ENCODE data around the gene GPR15LG. TPM values are rescaled to one million over a fixed set of nuclear protein-coding genes. Genes with fewer than 3 reads are reported as not detected.
"Not testable (repeated sequence)": the region's sequence is repeated elsewhere in the genome, so short reads cannot be mapped to it uniquely, and the experiment has no call there.

GPR15LG gene
- total RNA-seq, 4 donors from 2014 or later = not detected

DNA sequence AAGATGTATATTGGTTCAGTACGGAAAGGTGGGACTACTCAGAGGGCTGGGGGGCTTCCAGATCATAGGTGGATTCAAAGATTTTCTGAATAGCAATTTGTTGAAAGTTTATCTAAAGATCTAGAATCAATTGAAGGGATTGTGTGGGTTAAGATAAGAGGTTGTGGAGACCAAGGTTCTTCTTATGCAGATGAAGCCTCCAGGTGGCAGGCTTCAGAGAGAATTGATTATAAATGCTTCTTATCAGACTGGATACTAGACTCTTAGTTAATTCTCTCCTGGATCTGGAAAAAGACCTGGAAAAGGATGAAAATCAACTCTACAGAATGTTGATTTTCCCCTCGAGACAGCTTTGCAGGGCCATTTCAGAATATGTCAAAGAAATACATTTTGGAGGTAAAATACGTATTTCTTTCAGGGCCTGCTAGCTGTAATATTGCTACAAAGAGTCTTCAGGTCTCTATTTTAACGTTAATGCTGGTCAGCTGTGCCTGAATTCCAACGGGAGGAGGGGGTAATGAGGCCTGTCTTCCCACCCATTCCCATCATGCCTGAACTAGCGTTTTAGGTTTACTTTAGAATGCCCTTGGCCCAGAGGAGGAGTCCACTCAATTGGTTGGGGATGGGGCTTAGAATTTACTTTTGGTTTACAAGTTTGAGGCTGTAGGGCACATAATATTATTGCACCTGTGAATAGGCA lies 12.8 kb upstream of the GPR15LG start:
- WGBS = 42% methylated on average over 6 of the region's 6 CpGs
- DNase-seq (ENCODE audit: extremely low spot score) = no peak
- Histone ChIP-seq H3K4me3 (no peak overlapping the region), H3K4me1 (no peaks in the 10 kb centered on the region), H3K27me3 (peaks cover 0 to 14% (median 0%) of the 10 kb centered on the region in 4 donors), H3K9me3 (no peaks in the 10 kb centered on the region), H3K36me3 (no peaks in the 10 kb centered on the region), H3K27ac (replicated peaks in 1 of 4) (no peak overlapping the region)
- TF ChIP-seq POLR2AphosphoS5 (IDR thresholded peaks at IDR 0.05) (no peak), POLR2A (IDR thresholded peaks at IDR 0.05; ENCODE audit: low read depth) (no peak), EP300 (IDR thresholded peaks at IDR 0.05) (no peak)
- TF ChIP-seq, protein P1, sequence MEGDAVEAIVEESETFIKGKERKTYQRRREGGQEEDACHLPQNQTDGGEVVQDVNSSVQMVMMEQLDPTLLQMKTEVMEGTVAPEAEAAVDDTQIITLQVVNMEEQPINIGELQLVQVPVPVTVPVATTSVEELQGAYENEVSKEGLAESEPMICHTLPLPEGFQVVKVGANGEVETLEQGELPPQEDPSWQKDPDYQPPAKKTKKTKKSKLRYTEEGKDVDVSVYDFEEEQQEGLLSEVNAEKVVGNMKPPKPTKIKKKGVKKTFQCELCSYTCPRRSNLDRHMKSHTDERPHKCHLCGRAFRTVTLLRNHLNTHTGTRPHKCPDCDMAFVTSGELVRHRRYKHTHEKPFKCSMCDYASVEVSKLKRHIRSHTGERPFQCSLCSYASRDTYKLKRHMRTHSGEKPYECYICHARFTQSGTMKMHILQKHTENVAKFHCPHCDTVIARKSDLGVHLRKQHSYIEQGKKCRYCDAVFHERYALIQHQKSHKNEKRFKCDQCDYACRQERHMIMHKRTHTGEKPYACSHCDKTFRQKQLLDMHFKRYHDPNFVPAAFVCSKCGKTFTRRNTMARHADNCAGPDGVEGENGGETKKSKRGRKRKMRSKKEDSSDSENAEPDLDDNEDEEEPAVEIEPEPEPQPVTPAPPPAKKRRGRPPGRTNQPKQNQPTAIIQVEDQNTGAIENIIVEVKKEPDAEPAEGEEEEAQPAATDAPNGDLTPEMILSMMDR (IDR thresholded peaks at IDR 0.05) = no peak
- intact Hi-C loops (cut with DNase I) = no loop called here

DNA sequence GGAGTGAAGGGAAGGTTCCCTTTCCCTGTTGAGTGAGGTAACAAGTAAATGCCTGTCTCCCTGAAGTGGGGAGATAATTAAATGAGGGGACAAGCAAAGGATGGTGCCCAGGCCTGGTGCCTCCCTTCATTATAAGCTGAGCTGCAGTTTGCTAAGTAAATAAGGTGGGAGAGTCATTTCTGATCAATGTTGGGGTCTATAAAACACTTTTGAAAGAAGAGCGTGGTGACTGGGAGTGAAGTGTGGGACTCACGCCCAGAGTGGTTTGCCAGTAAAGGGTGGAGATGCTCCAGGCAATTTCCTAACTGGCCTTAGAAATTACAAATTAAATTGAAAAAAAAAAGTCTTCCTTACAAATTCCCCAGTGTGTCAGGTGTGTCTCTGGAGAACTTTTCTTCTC lies 9.6 kb upstream of the GPR15LG start:
- TF ChIP-seq EP300 (IDR thresholded peaks at IDR 0.05) (no peak), POLR2A (IDR thresholded peaks at IDR 0.05; ENCODE audit: low read depth) (no peak), POLR2AphosphoS5 (IDR thresholded peaks at IDR 0.05) (no peak)
- TF ChIP-seq, protein P1 (IDR thresholded peaks at IDR 0.05) = no peak
- Histone ChIP-seq H3K27ac (replicated peaks in 1 of 4) (no peak overlapping the region), H3K4me1 (no peaks in the 10 kb centered on the region), H3K4me3 (no peak overlapping the region), H3K27me3 (peaks cover 0 to 14% (median 0%) of the 10 kb centered on the region in 4 donors), H3K36me3 (no peaks in the 10 kb centered on the region), H3K9me3 (no peaks in the 10 kb centered on the region)
- intact Hi-C loops (cut with DNase I) = no loop called here
- DNase-seq (ENCODE audit: extremely low spot score) = no peak
- 67% methylated on average over 2 of the region's 2 CpGs for WGBS

DNA sequence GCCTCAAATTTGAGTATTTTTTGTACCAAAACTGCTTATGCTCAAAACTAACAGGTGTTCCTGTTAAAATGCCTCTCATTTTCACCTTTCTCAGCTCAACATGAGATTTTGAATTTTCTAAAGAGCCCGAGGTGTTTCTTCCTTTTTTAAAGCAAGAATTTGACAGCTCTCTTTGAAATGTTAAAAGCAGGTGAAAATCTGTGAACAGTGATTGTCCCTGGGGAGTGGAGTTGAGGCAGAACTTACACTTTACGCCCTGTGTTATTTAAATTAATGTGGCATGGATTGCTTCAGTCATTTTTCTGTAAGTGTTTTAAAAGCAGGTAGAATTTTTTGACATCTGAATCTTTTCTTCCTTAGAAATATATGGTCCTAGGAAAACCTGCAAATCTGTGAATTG lies 9.2 kb upstream of the GPR15LG start:
- Histone ChIP-seq H3K4me1 (no peaks in the 10 kb centered on the region), H3K4me3 (no peak overlapping the region), H3K36me3 (no peaks in the 10 kb centered on the region), H3K9me3 (no peaks in the 10 kb centered on the region), H3K27me3 (peaks cover 0 to 14% (median 0%) of the 10 kb centered on the region in 4 donors), H3K27ac (replicated peaks in 1 of 4) (no peak overlapping the region)
- WGBS = 31% methylated on average over 2 of the region's 2 CpGs
- DNase-seq (ENCODE audit: extremely low spot score) = no peak
- TF ChIP-seq, protein P1 (IDR thresholded peaks at IDR 0.05) = no peak
- no peak for TF ChIP-seq POLR2AphosphoS5 (IDR thresholded peaks at IDR 0.05)
- intact Hi-C loops (cut with DNase I) = no loop called here

DNA sequence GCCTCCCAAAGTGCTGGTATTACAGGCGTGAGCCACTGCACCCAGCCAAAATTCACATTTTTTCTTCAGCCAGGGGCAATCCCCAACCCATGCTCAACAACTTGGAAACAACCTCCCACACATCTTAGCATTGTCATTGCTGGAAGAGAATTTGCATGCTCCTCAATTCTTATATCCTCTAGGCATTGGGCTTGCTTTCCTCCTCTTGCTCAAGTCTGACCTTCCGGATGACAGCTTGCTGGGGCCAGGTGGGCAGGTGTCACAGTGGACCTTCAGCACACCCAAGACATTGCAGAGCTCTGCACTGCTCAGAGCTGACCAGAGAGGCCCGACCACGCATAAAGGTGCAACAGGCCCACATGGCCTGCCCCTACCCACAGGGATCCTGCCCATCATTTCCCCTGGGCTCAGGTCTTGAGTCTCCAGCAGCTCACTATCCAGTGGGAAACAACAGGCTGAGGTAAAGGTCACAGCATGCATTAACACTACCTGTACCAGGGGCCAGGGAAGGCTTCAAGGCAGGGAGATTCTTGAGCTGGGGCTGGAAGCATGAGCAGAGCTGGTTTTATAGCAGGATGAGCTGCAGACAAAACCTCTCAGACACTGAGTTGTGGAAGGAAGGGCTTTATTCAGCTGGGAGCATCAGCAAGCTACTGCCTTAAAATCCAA lies 6.8 kb upstream of the GPR15LG start:
- H3K9me3 ChIP-seq = no peaks in the 10 kb centered on the region
- no peak for DNase-seq (ENCODE audit: extremely low spot score)
- H3K27me3 ChIP-seq = peaks cover 0 to 13% (median 0%) of the 10 kb centered on the region in 4 donors
- H3K4me1 ChIP-seq = no peaks in the 10 kb centered on the region
- H3K4me3 ChIP-seq = no peak overlapping the region
- H3K27ac ChIP-seq (replicated peaks in 1 of 4) = no peak overlapping the region
- H3K36me3 ChIP-seq = no peaks in the 10 kb centered on the region
- TF ChIP-seq, protein P1 (IDR thresholded peaks at IDR 0.05) = no peak
- TF ChIP-seq EP300 (IDR thresholded peaks at IDR 0.05) = no peak
- TF ChIP-seq POLR2A (IDR thresholded peaks at IDR 0.05; ENCODE audit: low read depth) = no peak
- no peak for TF ChIP-seq POLR2AphosphoS5 (IDR thresholded peaks at IDR 0.05)
- intact Hi-C loops (cut with DNase I) = no loop called here
- whole genome bisulfite sequencing = 81% methylated on average over 3 of the region's 4 CpGs

DNA sequence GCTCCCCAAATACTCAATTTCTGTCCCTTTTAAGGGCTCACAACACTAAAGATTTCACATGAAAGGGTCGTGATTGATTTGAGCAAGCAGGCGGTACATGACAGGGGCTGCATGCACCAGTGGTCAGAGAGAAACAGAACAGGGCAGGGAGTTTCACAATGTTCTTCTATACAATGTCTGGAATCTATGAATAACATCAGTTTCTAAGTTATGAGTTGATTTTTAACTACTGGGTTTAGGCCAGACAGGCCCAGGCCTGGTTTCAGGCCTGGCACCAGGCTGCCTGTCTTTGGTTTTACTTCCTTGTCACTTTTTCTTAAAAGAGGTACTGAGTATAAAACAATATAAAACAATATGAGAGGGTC lies 6.3 kb upstream of the GPR15LG start:
- H3K4me3 ChIP-seq; intact Hi-C loops (cut with DNase I); DNase-seq (ENCODE audit: extremely low spot score); H3K4me1 ChIP-seq; H3K27me3 ChIP-seq; H3K36me3 ChIP-seq; H3K9me3 ChIP-seq; H3K27ac ChIP-seq (replicated peaks in 1 of 4): not testable (repeated sequence)
- WGBS = 81% methylated on average over 2 of the region's 2 CpGs

DNA sequence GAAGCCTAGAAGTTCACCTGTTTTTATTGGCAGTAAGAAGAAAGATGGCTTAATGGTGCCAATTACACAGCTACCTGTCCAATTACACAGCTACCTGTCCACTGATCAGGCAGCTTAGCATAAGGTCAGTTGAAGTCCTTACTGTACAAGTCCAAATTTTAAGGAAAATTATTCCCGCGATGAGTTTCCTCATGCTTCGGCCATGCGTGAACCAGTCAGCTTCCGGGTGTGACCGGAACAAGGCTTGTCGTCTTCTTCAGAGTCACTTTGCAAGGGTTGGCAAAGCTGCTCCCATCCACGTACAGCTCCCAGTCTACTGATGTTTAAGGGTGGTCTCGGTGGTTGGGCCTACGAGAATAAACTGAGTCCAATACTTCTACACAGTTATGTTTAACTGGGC lies 5.2 kb upstream of the GPR15LG start:
- 96% methylated on average over 10 of the region's 10 CpGs for whole genome bisulfite sequencing
- H3K36me3 ChIP-seq; intact Hi-C loops (cut with DNase I); H3K27me3 ChIP-seq; DNase-seq (ENCODE audit: extremely low spot score); H3K9me3 ChIP-seq; H3K4me1 ChIP-seq; H3K4me3 ChIP-seq; H3K27ac ChIP-seq (replicated peaks in 1 of 4): not testable (repeated sequence)

DNA sequence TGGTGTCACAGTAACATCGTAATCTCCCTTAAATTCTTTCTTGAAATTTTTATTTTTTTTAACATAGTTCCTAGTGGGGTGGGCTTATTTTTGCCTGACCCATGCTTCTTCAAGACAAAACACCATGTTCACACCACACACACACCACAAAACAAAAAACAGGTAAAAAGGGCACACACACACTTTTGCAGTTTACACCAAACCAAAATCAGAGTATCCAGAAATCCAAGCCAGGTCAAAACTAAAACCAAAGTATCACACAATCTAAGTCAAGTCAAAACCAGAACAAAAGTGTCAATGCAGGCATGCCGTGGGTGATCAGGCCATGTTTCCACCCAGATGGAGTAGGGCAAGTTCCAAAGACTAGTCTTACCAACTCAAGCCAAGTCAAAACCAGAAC lies 2.4 kb upstream of the GPR15LG start:
- H3K9me3 ChIP-seq; DNase-seq (ENCODE audit: extremely low spot score); H3K4me3 ChIP-seq; H3K27me3 ChIP-seq; H3K27ac ChIP-seq (replicated peaks in 1 of 4); H3K4me1 ChIP-seq; intact Hi-C loops (cut with DNase I); H3K36me3 ChIP-seq: not testable (repeated sequence)
- 82% methylated on average over 2 of the region's 2 CpGs for WGBS

All from esophagus muscularis mucosa (tissue), 4 donors.